Uterus (tissue), 4 donors: ENCODE data around the gene NT5E. TPM values are rescaled to one million over a fixed set of nuclear protein-coding genes. Genes with fewer than 3 reads are reported as not detected.
A peak's percentile ranks its signal among the peaks of the same experiment; 100 is the strongest.

Experiments used
- DNase-seq, 2 donors: peaks; one replicate each; pipeline ENCODE4 v3.0.0-alpha.2; 2019 to 2020
- H3K27ac ChIP-seq, 2 donors: fragments of 200-600 bp; sonication (generic); 1 replicate in 1 of 2; 2 replicates in 1 of 2; pipeline ENCODE4 v1.5.1; 2016 to 2018
- H3K27me3 ChIP-seq, 2 donors: fragments of 200-600 bp; sonication (generic); one replicate each; pipeline ENCODE4 v1.5.1; 2018 to 2019; ENCODE audit warnings: control low read depth in 1 of 2
- H3K36me3 ChIP-seq, 2 donors: fragments of 200-600 bp; sonication (generic); one replicate each; pipeline ENCODE4 v1.5.1; 2019; ENCODE audit warnings: control low read depth in 1 of 2
- H3K4me1 ChIP-seq, 2 donors: fragments of 200-600 bp; sonication (generic); one replicate each; pipeline ENCODE4 v1.5.1; 2018 to 2019; ENCODE audit warnings: control low read depth in 1 of 2
- H3K4me3 ChIP-seq, 2 donors: fragments of 200-600 bp; sonication (generic); 1 replicate in 1 of 2; 2 replicates in 1 of 2; pipeline ENCODE4 v1.5.1; 2018 to 2019; ENCODE audit warnings: mild to moderate bottlenecking in 1 of 2
- H3K9me3 ChIP-seq, 2 donors: fragments of 200-600 bp; sonication (generic); one replicate each; pipeline ENCODE4 v1.5.1; 2019; ENCODE audit warnings: control low read depth in 1 of 2
- POLR2A ChIP-seq, 2 donors: fragments of 450-650 bp; IDR thresholded peaks; one replicate each; pipeline ENCODE4 v1.6.1; 2016; ENCODE audit warnings: antibody characterized with exemption in 2 of 2, mild to moderate bottlenecking in 1 of 2, moderate library complexity in 1 of 2
- intact Hi-C: fragments of 100-400 bp; cut with DNase I; formaldehyde crosslinking; loops from one replicate; pipeline ENCODE4 v1.15.1; 2023; ENCODE audit warnings: low total_unique reads
- total RNA-seq, 4 donors: library from RNA; depleted of rRNA in 3 of 4; stranded (reverse); fragments of >200 nt in 3 of 4; gene quantifications; one replicate each; pipeline versions ENCODE4 v1.1.0 to v1.2.4, GENCODE V29; 2014 to 2023
- TF ChIP-seq, protein P1 (sequence below), 4 experiments: fragments of 200-600 bp in 2 of 4; fragments of 450-650 bp in 2 of 4; sonication (generic) in 2 of 4; IDR thresholded peaks; one replicate each; pipeline ENCODE4 v1.5.1; 2016 to 2019; ENCODE audit warnings: antibody characterized with exemption in 4 of 4, mild to moderate bottlenecking in 2 of 4, moderate library complexity in 1 of 4
- donor health status: DM: yes; HTN: yes; CAD: no.

The NT5E gene
- total RNA-seq, 4 donors from 2014 or later, result 23.5 to 136 (median 65.4) TPM

- TF ChIP-seq POLR2A (IDR thresholded peaks at IDR 0.05), result no peak
- TF ChIP-seq, protein P1, sequence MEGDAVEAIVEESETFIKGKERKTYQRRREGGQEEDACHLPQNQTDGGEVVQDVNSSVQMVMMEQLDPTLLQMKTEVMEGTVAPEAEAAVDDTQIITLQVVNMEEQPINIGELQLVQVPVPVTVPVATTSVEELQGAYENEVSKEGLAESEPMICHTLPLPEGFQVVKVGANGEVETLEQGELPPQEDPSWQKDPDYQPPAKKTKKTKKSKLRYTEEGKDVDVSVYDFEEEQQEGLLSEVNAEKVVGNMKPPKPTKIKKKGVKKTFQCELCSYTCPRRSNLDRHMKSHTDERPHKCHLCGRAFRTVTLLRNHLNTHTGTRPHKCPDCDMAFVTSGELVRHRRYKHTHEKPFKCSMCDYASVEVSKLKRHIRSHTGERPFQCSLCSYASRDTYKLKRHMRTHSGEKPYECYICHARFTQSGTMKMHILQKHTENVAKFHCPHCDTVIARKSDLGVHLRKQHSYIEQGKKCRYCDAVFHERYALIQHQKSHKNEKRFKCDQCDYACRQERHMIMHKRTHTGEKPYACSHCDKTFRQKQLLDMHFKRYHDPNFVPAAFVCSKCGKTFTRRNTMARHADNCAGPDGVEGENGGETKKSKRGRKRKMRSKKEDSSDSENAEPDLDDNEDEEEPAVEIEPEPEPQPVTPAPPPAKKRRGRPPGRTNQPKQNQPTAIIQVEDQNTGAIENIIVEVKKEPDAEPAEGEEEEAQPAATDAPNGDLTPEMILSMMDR (IDR thresholded peaks at IDR 0.05), result no peak
- DNase-seq, result no peak
- Histone ChIP-seq H3K9me3 (no peaks in the 10 kb centered on the region), H3K27me3 (no peaks in the 10 kb centered on the region), H3K4me1 (peaks cover 0 to 7% of the 10 kb centered on the region in 2 donors), H3K27ac (peak overlapping the region in 1 of 2 donors; percentile 52), H3K36me3 (no peaks in the 10 kb centered on the region), H3K4me3 (no peak overlapping the region)
- intact Hi-C loops, result no loop called here
These were observed 33.1 kb upstream of the NT5E start for GRCh38 chr6:85416766-85417165.

DNA sequence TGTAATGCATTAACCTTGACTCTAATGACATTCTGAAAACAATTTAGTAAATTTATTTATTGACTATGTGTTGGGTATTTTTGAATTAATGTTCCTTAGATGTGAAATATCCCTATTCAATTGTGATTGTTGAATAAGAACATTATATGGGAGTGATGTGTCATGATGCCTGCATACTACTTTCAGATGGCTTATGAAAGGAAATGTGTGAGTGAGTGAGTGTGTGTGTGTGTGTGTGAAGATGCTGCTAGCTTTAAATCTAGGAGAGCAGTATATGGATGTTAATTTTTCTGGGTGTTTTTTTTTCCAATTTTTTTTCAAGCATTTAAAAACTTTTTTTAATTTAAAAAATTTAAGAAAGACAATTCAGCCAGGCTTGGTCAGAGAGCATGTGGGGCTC lies 32.5 kb upstream of the NT5E start:
- TF ChIP-seq POLR2A (IDR thresholded peaks at IDR 0.05), result no peak
- TF ChIP-seq, protein P1 (IDR thresholded peaks at IDR 0.05), result no peak
- intact Hi-C loops, result no loop called here

GRCh38 chr6:85418059-85418458 lies 31.8 kb upstream of the NT5E start:
- Histone ChIP-seq H3K9me3 (no peaks in the 10 kb centered on the region), H3K27me3 (no peaks in the 10 kb centered on the region), H3K4me1 (peaks cover 0 to 7% of the 10 kb centered on the region in 2 donors), H3K36me3 (no peaks in the 10 kb centered on the region), H3K27ac (peak overlapping the region; percentile 52 to 78), H3K4me3 (no peak overlapping the region)
- TF ChIP-seq, protein P1 (IDR thresholded peaks at IDR 0.05), result no peak
- no peak for TF ChIP-seq POLR2A (IDR thresholded peaks at IDR 0.05)
- DNase-seq, result no peak
- intact Hi-C loops, result no loop called here

More for the DNA sequence above, 32.5 kb upstream of the NT5E start:
- no peak overlapping the region for H3K27ac ChIP-seq
- DNase-seq, result no peak
- H3K36me3 ChIP-seq, result no peaks in the 10 kb centered on the region
- H3K4me1 ChIP-seq, result peaks cover 0 to 7% of the 10 kb centered on the region in 2 donors
- H3K4me3 ChIP-seq, result no peak overlapping the region
- no peaks in the 10 kb centered on the region for H3K9me3 ChIP-seq
- no peaks in the 10 kb centered on the region for H3K27me3 ChIP-seq

- no peak overlapping the region for H3K4me3 ChIP-seq
- no peaks in the 10 kb centered on the region for H3K9me3 ChIP-seq
- peak in 1 of 2 donors; percentile 42 for DNase-seq
- intact Hi-C loops, result no loop called here
- TF ChIP-seq, protein P1 (IDR thresholded peaks at IDR 0.05), result no peak
- TF ChIP-seq POLR2A (IDR thresholded peaks at IDR 0.05), result no peak
- no peaks in the 10 kb centered on the region for H3K27me3 ChIP-seq
- peaks cover 0 to 7% of the 10 kb centered on the region in 2 donors for H3K4me1 ChIP-seq
- H3K27ac ChIP-seq, result peak overlapping the region; percentile 52 to 78
- no peaks in the 10 kb centered on the region for H3K36me3 ChIP-seq
These were observed 30.7 kb upstream of the NT5E start for GRCh38 chr6:85419046-85419759.

DNA sequence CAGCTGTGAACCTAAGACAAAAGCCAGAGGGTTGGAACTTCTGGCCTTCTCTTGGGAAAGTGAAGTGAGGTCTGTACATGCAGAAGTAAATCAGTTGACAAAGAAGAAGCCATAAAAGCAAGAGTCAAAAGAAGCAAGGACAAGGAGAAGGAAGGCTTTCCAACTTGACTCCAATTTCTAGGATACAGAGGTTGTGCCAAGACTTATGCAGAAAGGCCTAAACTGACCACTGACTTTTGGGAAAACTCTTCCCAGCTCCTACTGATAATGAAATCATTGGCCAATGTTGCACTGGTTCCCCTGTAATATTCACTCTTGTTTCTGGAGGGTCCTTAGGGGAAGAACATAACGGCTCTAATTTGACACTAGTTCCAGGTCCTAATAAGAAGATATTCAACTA lies 29.3 kb upstream of the NT5E start:
- Histone ChIP-seq H3K4me3 (no peak overlapping the region), H3K4me1 (peaks cover 0 to 7% of the 10 kb centered on the region in 2 donors), H3K9me3 (peaks cover 0 to 5% of the 10 kb centered on the region in 2 donors), H3K36me3 (peaks cover 0 to under 1% of the 10 kb centered on the region in 2 donors), H3K27ac (peak overlapping the region in 1 of 2 donors; percentile 78), H3K27me3 (no peaks in the 10 kb centered on the region)
- TF ChIP-seq POLR2A (IDR thresholded peaks at IDR 0.05), result no peak
- TF ChIP-seq, protein P1 (IDR thresholded peaks at IDR 0.05), result no peak
- intact Hi-C loops, result no loop called here
- no peak for DNase-seq
